ENCODE results near the gene ENOX1.

GRCh38 chr13:43727856-43728255, 58.9 kb downstream of the ENOX1 start:
- no peak for TF ChIP-seq FOXM1 (IDR thresholded peaks at IDR 0.05; ENCODE audit: borderline replicate concordance)
- TF ChIP-seq TARDBP (IDR thresholded peaks at IDR 0.05): no peak
- TF ChIP-seq PKNOX1 (IDR thresholded peaks at IDR 0.05): no peak
- TF ChIP-seq SUZ12 (IDR thresholded peaks at IDR 0.05): no peak
- TF ChIP-seq ELF4 (IDR thresholded peaks at IDR 0.05): no peak
- TF ChIP-seq LEF1 (IDR thresholded peaks at IDR 0.05; ENCODE audit: borderline replicate concordance): no peak
- TF ChIP-seq SP1 (IDR thresholded peaks at IDR 0.05): no peak
- TF ChIP-seq BHLHE40 (IDR thresholded peaks at IDR 0.05; ENCODE audit: borderline replicate concordance): no peak
- no peak for TF ChIP-seq FOXK2 (IDR thresholded peaks at IDR 0.05)
- no peak for TF ChIP-seq NFRKB (IDR thresholded peaks at IDR 0.05)
- no peak for TF ChIP-seq ARNT (IDR thresholded peaks at IDR 0.05)
